Endothelial cell of umbilical vein (primary cell): Measurements from ENCODE around the gene OR2AG1. TPM values are rescaled to one million over a fixed set of nuclear protein-coding genes. Genes with fewer than 3 reads are reported as not detected.

Experiments
- BruUV-seq: library from RNA; stranded (reverse); fragments of 400-500 nt; replicated peaks from 2 replicates; lab custom pipeline; 2021; lab: Mats Ljungman, UMichigan
- CTCF ChIA-PET: fragments of 300-600, 350-600 bp; sonication (Branson Sonifier 250); formaldehyde crosslinking; loops from one replicate; lab custom pipeline; 2021; ENCODE audit warnings: antibody characterized with exemption, inconsistent platforms; lab: Charles Lee
- POLR2A ChIA-PET: fragments of 300-600, 350-600 bp; sonication (Branson Sonifier 250); formaldehyde crosslinking; loops from one replicate; lab custom pipeline; 2021; ENCODE audit warnings: antibody characterized with exemption, inconsistent platforms; lab: Charles Lee
- DNase-seq: peaks from one replicate; pipeline ENCODE4 v3.0.0-alpha.2; 2011; ENCODE audit warnings: low read depth, low spot score
- FAIRE-seq: peaks from 2 replicates; lab custom pipeline; 2011; peaks lifted over from hg19 to GRCh38; lab: Jason Lieb, UNC
- H2AFZ ChIP-seq: 2 replicates; pipeline ENCODE4 v1.6.0; 2012; ENCODE audit warnings: low read depth, low read length, control low read depth, inconsistent platforms
- H3K27ac ChIP-seq: 2 replicates; pipeline ENCODE4 v1.5.1; 2011; ENCODE audit warnings: low read depth, mild to moderate bottlenecking, control low read depth, low read length, moderate library complexity; ENCODE audit not compliant: insufficient read depth
- H3K27me3 ChIP-seq, 2 experiments: 2 replicates each; pipeline versions ENCODE4 v1.6.0 to v1.6.1; 2011; ENCODE audit warnings: low read length in 2 of 2, mixed read lengths in 1 of 2; ENCODE audit not compliant: control insufficient read depth in 2 of 2, insufficient read depth in 2 of 2
- H3K36me3 ChIP-seq, 2 experiments: 2 replicates in 1 of 2; 3 replicates in 1 of 2; pipeline ENCODE4 v1.5.1; 2011; ENCODE audit warnings: low read length in 2 of 2, mild to moderate bottlenecking in 1 of 2, moderate library complexity in 1 of 2; ENCODE audit not compliant: control insufficient read depth in 2 of 2, insufficient read depth in 2 of 2; ENCODE audit errors: extremely low read depth in 1 of 2
- H3K4me1 ChIP-seq: 3 replicates; pipeline ENCODE4 v1.5.1; 2011; ENCODE audit warnings: mild to moderate bottlenecking, low read length; ENCODE audit not compliant: control insufficient read depth, insufficient read depth; ENCODE audit errors: extremely low read depth
- H3K4me2 ChIP-seq: 2 replicates; pipeline ENCODE4 v1.6.1; 2011; ENCODE audit warnings: low read length, control low read depth, mixed read lengths; ENCODE audit not compliant: insufficient read depth
- H3K4me3 ChIP-seq, 3 experiments: fragments of 200-600 bp in 1 of 3; sonication (generic), shearing (Covaris generic) in 1 of 3; replicated peaks in 1 of 3; 2 replicates each; pipeline ENCODE4 v1.5.1; 2011 to 2016; ENCODE audit warnings: control low read depth in 3 of 3, low read length in 3 of 3, mild to moderate bottlenecking in 2 of 3, inconsistent platforms in 1 of 3, low read depth in 1 of 3, moderate library complexity in 1 of 3; ENCODE audit not compliant: insufficient read depth in 1 of 3
- H3K79me2 ChIP-seq: 2 replicates; pipeline ENCODE4 v1.6.0; 2012; ENCODE audit warnings: low read length, inconsistent platforms; ENCODE audit not compliant: control insufficient read depth, insufficient read depth
- H3K9ac ChIP-seq: replicated peaks from 2 replicates; pipeline ENCODE3; 2011; ENCODE audit warnings: low read length, control low read depth; ENCODE audit not compliant: insufficient read depth; ENCODE audit errors: extremely low read depth
- H3K9me1 ChIP-seq: replicated peaks from 3 replicates; pipeline ENCODE4 v1.6.0; 2011; ENCODE audit warnings: mild to moderate bottlenecking, low read length; ENCODE audit not compliant: control insufficient read depth, insufficient read depth; ENCODE audit errors: extremely low read depth
- H3K9me3 ChIP-seq: replicated peaks from 2 replicates; pipeline ENCODE4 v1.5.1; 2012; ENCODE audit warnings: low read length, inconsistent platforms; ENCODE audit not compliant: control insufficient read depth, insufficient read depth
- H4K20me1 ChIP-seq: replicated peaks from 2 replicates; pipeline ENCODE3; 2011; ENCODE audit warnings: mild to moderate bottlenecking, low read length; ENCODE audit not compliant: control insufficient read depth, insufficient read depth; ENCODE audit errors: extremely low read depth
- FOS ChIP-seq: IDR thresholded peaks from 2 replicates; pipeline ENCODE4 v1.6.1; 2011; ENCODE audit warnings: mild to moderate bottlenecking, low read length, moderate library complexity, borderline replicate concordance; ENCODE audit not compliant: insufficient read depth
- GATA2 ChIP-seq: IDR thresholded peaks from 2 replicates; pipeline ENCODE4 v1.7.0; 2011; ENCODE audit warnings: low read depth, mild to moderate bottlenecking, moderate library complexity, mixed read lengths, low read length; ENCODE audit not compliant: insufficient read length, insufficient read depth
- JUN ChIP-seq: IDR thresholded peaks from 2 replicates; pipeline ENCODE4 v1.6.1; 2011; ENCODE audit warnings: borderline replicate concordance, low read depth; ENCODE audit not compliant: insufficient read length, insufficient read depth
- MYC ChIP-seq: IDR thresholded peaks from one replicate; pipeline ENCODE4 v1.6.1; 2011; ENCODE audit warnings: mild to moderate bottlenecking, low read depth, low read length
- POLR2AphosphoS5 ChIP-seq: IDR thresholded peaks from 2 replicates; pipeline ENCODE4 v1.6.1; 2012; ENCODE audit warnings: low read depth, mild to moderate bottlenecking, control low read depth, low read length, moderate library complexity; ENCODE audit not compliant: insufficient read depth
- dilution Hi-C: fragments of 300-500 bp; cut with MboI; formaldehyde crosslinking; loops from one replicate; pipeline ENCODE4 v1.15.0; 2019; ENCODE audit warnings: low sequenced_read_pairs; ENCODE audit not compliant: extremely low pct_ligation_motif_present
- intact Hi-C: fragments of 100-400 bp; cut with micrococcal nuclease; formaldehyde crosslinking; loops from one replicate; pipeline ENCODE4 v1.10.0; 2022
- polyA plus RNA-seq, 4 experiments: library from polyadenylated mRNA; depleted of rRNA in 3 of 4; stranded (reverse) in 3 of 4; unstranded in 1 of 4; fragments of >200 nt; gene quantifications; 2 replicates each; pipeline versions ENCODE4 v1.2.1 to v1.2.3, GENCODE V29; 2011 to 2012; ENCODE audit warnings: missing spikeins in 1 of 4
- total RNA-seq: library from RNA; stranded (reverse); gene quantifications from 2 replicates; pipeline ENCODE4 v1.2.3, GENCODE V29; 2021
- TF ChIP-seq, protein P1 (sequence below): IDR thresholded peaks from 2 replicates; pipeline ENCODE4 v1.6.1; 2011; ENCODE audit not compliant: insufficient read depth, insufficient read length
- TF ChIP-seq, protein P2 (sequence below), 2 donors: IDR thresholded peaks; 1 replicate in 1 of 2; 2 replicates in 1 of 2; pipeline ENCODE4 v1.5.1; 2011; ENCODE audit warnings: low read length in 2 of 2, mild to moderate bottlenecking in 2 of 2, moderate library complexity in 2 of 2, control low read depth in 1 of 2, inconsistent platforms in 1 of 2, low read depth in 1 of 2; ENCODE audit not compliant: insufficient read depth in 1 of 2; ENCODE audit errors: extremely low read depth in 1 of 2

Gene OR2AG1
- total and polyA plus RNA-seq, 2 donors (not counting 3 experiments of a cell fraction or from before 2014, with no cell fraction given) = not detected

DNA sequence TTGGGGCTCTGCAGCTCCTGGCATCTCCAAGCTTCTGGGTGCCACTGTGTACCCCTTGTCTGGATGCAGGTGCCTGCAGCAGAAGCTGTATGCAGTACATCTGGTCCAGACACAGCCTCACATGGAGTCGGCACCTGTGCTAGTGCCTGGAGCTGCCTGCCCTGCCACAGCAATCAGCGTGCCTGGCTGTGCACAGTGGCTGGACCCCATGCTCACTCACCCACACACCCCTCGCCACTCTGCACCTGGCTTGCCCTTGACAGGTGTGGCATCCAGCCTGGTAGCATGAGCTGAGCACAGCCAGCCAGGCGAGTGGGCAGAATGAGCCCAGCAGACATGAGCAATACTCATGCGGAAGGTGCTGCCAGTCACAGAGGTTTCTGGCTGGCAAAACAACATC is 36.1 kb downstream of the OR2AG1 start:
- BruUV-seq = no TSS peak
- H3K9me1 ChIP-seq = no peaks in the 10 kb centered on the region
- DNase-seq (no peak), FAIRE-seq (no peak)
- no peak overlapping the region for H2AFZ ChIP-seq
- CTCF ChIA-PET = interaction anchor here (2.2 kb wide), 1 partner anchor 624 kb away, joined by 6 read pairs; no protein-coding TSS in a partner anchor
- no peaks in the 10 kb centered on the region for H3K4me1 ChIP-seq
- H3K27ac ChIP-seq = no peak overlapping the region
- H3K27me3 ChIP-seq = no peaks in the 10 kb centered on the region
- no peak overlapping the region for H3K9ac ChIP-seq
- no peak for TF ChIP-seq POLR2AphosphoS5
- TF ChIP-seq, protein P1, sequence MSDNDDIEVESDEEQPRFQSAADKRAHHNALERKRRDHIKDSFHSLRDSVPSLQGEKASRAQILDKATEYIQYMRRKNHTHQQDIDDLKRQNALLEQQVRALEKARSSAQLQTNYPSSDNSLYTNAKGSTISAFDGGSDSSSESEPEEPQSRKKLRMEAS = no peak
- TF ChIP-seq MYC = no peak
- TF ChIP-seq FOS = no peak
- TF ChIP-seq, protein P2, sequence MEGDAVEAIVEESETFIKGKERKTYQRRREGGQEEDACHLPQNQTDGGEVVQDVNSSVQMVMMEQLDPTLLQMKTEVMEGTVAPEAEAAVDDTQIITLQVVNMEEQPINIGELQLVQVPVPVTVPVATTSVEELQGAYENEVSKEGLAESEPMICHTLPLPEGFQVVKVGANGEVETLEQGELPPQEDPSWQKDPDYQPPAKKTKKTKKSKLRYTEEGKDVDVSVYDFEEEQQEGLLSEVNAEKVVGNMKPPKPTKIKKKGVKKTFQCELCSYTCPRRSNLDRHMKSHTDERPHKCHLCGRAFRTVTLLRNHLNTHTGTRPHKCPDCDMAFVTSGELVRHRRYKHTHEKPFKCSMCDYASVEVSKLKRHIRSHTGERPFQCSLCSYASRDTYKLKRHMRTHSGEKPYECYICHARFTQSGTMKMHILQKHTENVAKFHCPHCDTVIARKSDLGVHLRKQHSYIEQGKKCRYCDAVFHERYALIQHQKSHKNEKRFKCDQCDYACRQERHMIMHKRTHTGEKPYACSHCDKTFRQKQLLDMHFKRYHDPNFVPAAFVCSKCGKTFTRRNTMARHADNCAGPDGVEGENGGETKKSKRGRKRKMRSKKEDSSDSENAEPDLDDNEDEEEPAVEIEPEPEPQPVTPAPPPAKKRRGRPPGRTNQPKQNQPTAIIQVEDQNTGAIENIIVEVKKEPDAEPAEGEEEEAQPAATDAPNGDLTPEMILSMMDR (IDR thresholded peaks at IDR 0.05; ENCODE audit: extremely low read depth in 1 of 2, insufficient read depth in 1 of 2, low read depth in 1 of 2, low read length in 2 of 2) = no peak
- no peak for TF ChIP-seq GATA2
- TF ChIP-seq JUN = no peak
- no peaks in the 10 kb centered on the region for H3K79me2 ChIP-seq
- no peak overlapping the region for H3K4me2 ChIP-seq
- no peaks in the 10 kb centered on the region for H3K36me3 ChIP-seq
- no peaks in the 10 kb centered on the region for H4K20me1 ChIP-seq
- POLR2A ChIA-PET = no interaction called here
- H3K4me3 ChIP-seq = no peak overlapping the region
- intact Hi-C loops = no loop called here
- H3K9me3 ChIP-seq = no peaks in the 10 kb centered on the region
- dilution Hi-C loops = no loop called here
